Suprapubic skin (tissue), 3 donors: Measurements from ENCODE around the gene SLC8A2.

ENCODE experiments used
- CTCF ChIP-seq, 2 donors: fragments of 200-600 bp in 1 of 2; fragments of 450-650 bp in 1 of 2; sonication (generic) in 1 of 2; IDR thresholded peaks; one replicate each; pipeline ENCODE4 v1.5.1; 2016 to 2019; ENCODE audit warnings: antibody characterized with exemption in 2 of 2, mild to moderate bottlenecking in 1 of 2, moderate library complexity in 1 of 2
- POLR2A ChIP-seq, 2 donors: fragments of 450-650 bp; IDR thresholded peaks; one replicate each; pipeline ENCODE4 v1.6.1; 2017; ENCODE audit warnings: antibody characterized with exemption in 2 of 2, mild to moderate bottlenecking in 2 of 2, moderate library complexity in 2 of 2

- no peak for TF ChIP-seq CTCF (IDR thresholded peaks at IDR 0.05)
- TF ChIP-seq POLR2A (IDR thresholded peaks at IDR 0.05), result no peak
Measured at GRCh38 chr19:47508721-47509120, 37.0 kb upstream of the SLC8A2 start.
